HG03439 (cell line): Measurements from ENCODE around the gene KCNJ4.

ENCODE experiments used
- ATAC-seq: cut with Tn5 transposase; IDR thresholded peaks from one replicate; pipeline ENCODE4 v1.9.1; 2021; ENCODE audit warnings: mild to moderate bottlenecking, moderate library complexity; ENCODE audit not compliant: unreplicated experiment

The KCNJ4 gene

GRCh38 chr22:38432264-38432663, 22.7 kb downstream of the KCNJ4 start:
- ATAC-seq, result no peak

- no peak for ATAC-seq
Measured at GRCh38 chr22:38431266-38432010, 23.6 kb downstream of the KCNJ4 start.

GRCh38 chr22:38429499-38430068, 25.4 kb downstream of the KCNJ4 start:
- no peak for ATAC-seq

GRCh38 chr22:38428714-38429113, 26.3 kb downstream of the KCNJ4 start:
- ATAC-seq, result no peak

GRCh38 chr22:38427940-38428339, 27.1 kb downstream of the KCNJ4 start:
- no peak for ATAC-seq

- ATAC-seq, result no peak
Measured at GRCh38 chr22:38427465-38427864, 27.5 kb downstream of the KCNJ4 start.

- ATAC-seq, result no peak
Measured at GRCh38 chr22:38426628-38427027, 28.4 kb downstream of the KCNJ4 start.

GRCh38 chr22:38424525-38425080, 30.4 kb downstream of the KCNJ4 start:
- ATAC-seq, result no peak

GRCh38 chr22:38423512-38424503, 31.2 kb downstream of the KCNJ4 start:
- ATAC-seq, result no peak

- no peak for ATAC-seq
Measured at GRCh38 chr22:38422611-38423511, 32.1 kb downstream of the KCNJ4 start.

GRCh38 chr22:38420734-38421133, 34.3 kb downstream of the KCNJ4 start:
- ATAC-seq, result no peak

GRCh38 chr22:38419858-38420160, 35.2 kb downstream of the KCNJ4 start:
- ATAC-seq, result no peak

GRCh38 chr22:38419121-38419857, 35.7 kb downstream of the KCNJ4 start:
- no peak for ATAC-seq

- ATAC-seq, result no peak
Measured at GRCh38 chr22:38418589-38418988, 36.4 kb downstream of the KCNJ4 start.

GRCh38 chr22:38417252-38418060, 37.5 kb downstream of the KCNJ4 start:
- no peak for ATAC-seq

GRCh38 chr22:38416621-38417251, 38.3 kb downstream of the KCNJ4 start:
- no peak for ATAC-seq

GRCh38 chr22:38415561-38416321, 39.3 kb downstream of the KCNJ4 start:
- no peak for ATAC-seq

- no peak for ATAC-seq
Measured at GRCh38 chr22:38415046-38415445, 40.0 kb downstream of the KCNJ4 start.
